PFSK-1 (cell line): Measurements from ENCODE around the gene CYYR1.

Source experiments
- POLR2AphosphoS5 ChIP-seq: IDR thresholded peaks from 2 replicates; pipeline ENCODE4 v1.6.1; 2012; ENCODE audit warnings: low read depth, mild to moderate bottlenecking, control low read depth, low read length, moderate library complexity
- TF ChIP-seq, protein P1 (sequence below), 2 experiments: IDR thresholded peaks; 2 replicates each; pipeline versions ENCODE4 v1.6.1 to v1.8.0; 2011 to 2012; ENCODE audit warnings: low read depth in 2 of 2, low read length in 2 of 2, control low read depth in 1 of 2, inconsistent platforms in 1 of 2, mild to moderate bottlenecking in 1 of 2, moderate library complexity in 1 of 2; ENCODE audit not compliant: insufficient read depth in 1 of 2

DNA sequence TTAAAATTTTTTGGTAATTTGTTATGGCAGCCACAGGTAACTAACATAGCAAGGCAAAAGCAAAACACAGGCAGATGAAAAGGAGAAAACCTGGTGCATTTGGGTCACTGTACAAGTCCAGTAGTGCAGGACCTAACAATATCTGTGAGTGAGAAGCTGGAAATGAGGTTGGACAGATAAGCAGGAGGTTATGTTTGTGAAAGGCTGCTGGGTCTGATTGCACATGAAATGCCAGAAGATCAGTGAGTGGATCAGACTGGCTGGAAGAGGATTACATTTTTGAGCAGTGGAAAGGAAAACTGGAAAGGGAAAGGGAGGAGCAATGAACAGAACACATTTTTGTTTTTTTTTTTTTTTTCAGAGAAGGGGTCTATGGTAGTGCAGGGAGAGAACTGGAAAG lies 73.6 kb downstream of the CYYR1 start:
- no peak for TF ChIP-seq POLR2AphosphoS5
- TF ChIP-seq, protein P1, sequence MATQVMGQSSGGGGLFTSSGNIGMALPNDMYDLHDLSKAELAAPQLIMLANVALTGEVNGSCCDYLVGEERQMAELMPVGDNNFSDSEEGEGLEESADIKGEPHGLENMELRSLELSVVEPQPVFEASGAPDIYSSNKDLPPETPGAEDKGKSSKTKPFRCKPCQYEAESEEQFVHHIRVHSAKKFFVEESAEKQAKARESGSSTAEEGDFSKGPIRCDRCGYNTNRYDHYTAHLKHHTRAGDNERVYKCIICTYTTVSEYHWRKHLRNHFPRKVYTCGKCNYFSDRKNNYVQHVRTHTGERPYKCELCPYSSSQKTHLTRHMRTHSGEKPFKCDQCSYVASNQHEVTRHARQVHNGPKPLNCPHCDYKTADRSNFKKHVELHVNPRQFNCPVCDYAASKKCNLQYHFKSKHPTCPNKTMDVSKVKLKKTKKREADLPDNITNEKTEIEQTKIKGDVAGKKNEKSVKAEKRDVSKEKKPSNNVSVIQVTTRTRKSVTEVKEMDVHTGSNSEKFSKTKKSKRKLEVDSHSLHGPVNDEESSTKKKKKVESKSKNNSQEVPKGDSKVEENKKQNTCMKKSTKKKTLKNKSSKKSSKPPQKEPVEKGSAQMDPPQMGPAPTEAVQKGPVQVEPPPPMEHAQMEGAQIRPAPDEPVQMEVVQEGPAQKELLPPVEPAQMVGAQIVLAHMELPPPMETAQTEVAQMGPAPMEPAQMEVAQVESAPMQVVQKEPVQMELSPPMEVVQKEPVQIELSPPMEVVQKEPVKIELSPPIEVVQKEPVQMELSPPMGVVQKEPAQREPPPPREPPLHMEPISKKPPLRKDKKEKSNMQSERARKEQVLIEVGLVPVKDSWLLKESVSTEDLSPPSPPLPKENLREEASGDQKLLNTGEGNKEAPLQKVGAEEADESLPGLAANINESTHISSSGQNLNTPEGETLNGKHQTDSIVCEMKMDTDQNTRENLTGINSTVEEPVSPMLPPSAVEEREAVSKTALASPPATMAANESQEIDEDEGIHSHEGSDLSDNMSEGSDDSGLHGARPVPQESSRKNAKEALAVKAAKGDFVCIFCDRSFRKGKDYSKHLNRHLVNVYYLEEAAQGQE (IDR thresholded peaks at IDR 0.05; ENCODE audit: insufficient read depth in 1 of 2, low read depth in 2 of 2, low read length in 2 of 2), result no peak
